ENCODE measurements around the gene KRTAP1-1.
"Not testable (repeated sequence)": the region's sequence is repeated elsewhere in the genome, so short reads cannot be mapped to it uniquely, and the experiment has no call there.

The KRTAP1-1 gene

DNA sequence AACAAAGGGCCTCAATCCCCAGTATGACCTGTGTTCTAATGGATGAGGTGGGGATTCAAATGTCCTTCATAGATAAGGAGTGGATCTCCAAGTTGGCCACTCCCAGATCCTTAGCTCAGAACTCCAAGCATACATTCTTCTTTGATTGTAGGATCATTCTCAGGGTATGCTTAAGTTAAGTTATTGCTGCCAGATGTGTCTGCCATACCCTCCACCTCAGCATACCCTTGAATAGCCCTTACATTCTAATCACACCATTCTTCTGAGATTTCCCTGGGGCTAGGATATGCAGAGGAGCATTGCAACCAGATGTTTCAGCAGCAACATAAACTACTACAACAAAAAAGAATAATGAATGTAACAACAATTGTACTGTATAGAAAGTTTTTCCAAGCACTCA lies 26.0 kb upstream of the KRTAP1-1 start:
- Histone ChIP-seq H3K4me1 (ENCODE audit: control insufficient read depth, insufficient read depth, low read length) (no peaks in the 10 kb centered on the region), H3K36me3 (ENCODE audit: control insufficient read depth, insufficient read depth, low read length) (no peaks in the 10 kb centered on the region), H3K4me3 (ENCODE audit: insufficient read depth, low read depth, low read length) (no peak overlapping the region), H3K27me3 (ENCODE audit: control insufficient read depth, insufficient read depth, low read length, poor library complexity, severe bottlenecking) (no peaks in the 10 kb centered on the region), H3K9me3 (ENCODE audit: control insufficient read depth, low read length) (no peaks in the 10 kb centered on the region), H3K27ac (ENCODE audit: insufficient read depth, low read depth, low read length, poor library complexity, severe bottlenecking) (no peak overlapping the region)

DNA sequence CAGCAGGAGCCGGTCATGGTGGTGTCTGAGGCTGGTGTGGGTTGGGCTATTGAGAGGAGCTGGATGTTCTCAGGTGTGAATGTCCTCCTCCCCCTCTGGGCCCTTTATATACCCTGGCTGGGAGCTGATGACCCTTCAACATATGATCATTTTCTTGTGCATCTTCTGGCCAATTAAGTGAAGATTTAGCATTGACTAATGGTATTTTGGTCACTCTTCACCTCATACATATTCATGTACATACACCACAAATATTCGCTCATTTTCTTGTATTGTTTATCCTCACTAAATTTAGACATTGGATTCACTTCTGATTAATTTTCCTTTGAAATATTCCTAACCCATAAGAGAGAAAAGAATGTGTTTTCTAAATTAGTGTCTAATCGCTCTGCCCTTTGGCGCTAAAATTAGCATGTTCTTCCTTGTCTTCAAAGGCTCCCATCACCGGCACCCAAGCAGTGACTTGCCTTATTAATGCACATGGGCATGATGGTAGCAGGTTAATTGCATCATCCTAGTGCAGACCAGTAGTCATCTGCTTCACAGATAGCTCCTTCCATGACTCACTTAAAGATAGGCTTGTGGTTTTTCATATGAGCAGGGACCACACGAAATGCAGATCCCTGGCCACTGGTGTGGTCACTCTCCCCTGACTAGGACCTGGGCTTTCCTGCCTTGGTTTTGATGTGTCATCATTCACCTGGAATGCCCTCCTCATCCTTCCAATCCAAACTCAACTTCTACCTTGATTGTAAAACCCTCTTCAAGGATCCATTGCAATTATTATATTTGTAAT lies 24.8 kb upstream of the KRTAP1-1 start, which contains the start of gene KRTAP2-4:
KRTAP2-4 (minus strand) TSS at position 51 of the 796 bp plus-strand sequence; CDS start at position 17, 34 bp downstream.
- 94 to 97% methylated on average over 6 of the region's 6 CpGs for WGBS, 2 experiments
- no peaks in the 10 kb centered on the region for H3K4me1 ChIP-seq (ENCODE audit: control insufficient read depth, insufficient read depth, low read length)
- H3K36me3 ChIP-seq (ENCODE audit: control insufficient read depth, insufficient read depth, low read length): no peaks in the 10 kb centered on the region

DNA sequence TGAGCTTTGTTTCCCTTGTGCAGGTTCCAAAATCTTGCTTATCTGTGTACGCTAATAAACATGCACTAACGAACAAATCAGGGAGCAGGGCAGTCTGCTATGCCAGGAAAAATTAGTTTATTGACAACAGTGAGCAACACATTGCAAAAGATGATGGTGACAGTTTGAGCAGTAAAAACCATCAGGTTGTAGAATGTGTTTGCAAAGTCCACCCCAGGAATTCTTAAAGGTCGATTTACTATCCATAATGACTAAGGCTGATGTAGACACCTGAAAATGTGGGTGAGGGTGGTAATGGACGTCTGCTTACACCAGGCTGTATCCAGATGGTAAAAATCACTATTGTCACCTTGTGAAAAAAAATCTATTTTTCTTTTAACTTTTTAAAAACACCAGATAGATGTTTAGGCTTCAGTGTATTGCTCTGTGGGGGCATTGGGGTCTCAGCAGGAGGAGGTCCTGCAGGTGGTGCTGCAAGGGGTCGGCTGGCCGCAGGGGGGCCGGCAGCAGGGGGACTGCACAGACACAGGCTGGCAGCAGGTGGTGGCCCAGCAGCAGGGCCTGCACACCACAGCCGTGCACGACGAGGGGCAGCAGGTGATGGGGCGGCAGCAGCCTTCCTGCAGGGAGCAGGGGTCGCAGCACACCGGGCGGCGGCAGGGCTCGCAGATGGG lies 23.9 kb upstream of the KRTAP1-1 start:
- H3K4me1 ChIP-seq (ENCODE audit: control insufficient read depth, insufficient read depth, low read length); H3K9me3 ChIP-seq (ENCODE audit: control insufficient read depth, low read length); H3K27ac ChIP-seq (ENCODE audit: insufficient read depth, low read depth, low read length, poor library complexity, severe bottlenecking); H3K27me3 ChIP-seq (ENCODE audit: control insufficient read depth, insufficient read depth, low read length, poor library complexity, severe bottlenecking); H3K4me3 ChIP-seq (ENCODE audit: insufficient read depth, low read depth, low read length); H3K36me3 ChIP-seq (ENCODE audit: control insufficient read depth, insufficient read depth, low read length): not testable (repeated sequence)
- 84 to 88% methylated on average over 4 to 5 of the region's 16 CpGs for WGBS, 2 experiments

More for the DNA sequence above, 24.8 kb upstream of the KRTAP1-1 start, which contains the start of gene KRTAP2-4:
- no peak within 1 kb of the TSS for H3K27ac ChIP-seq (ENCODE audit: insufficient read depth, low read depth, low read length, poor library complexity, severe bottlenecking)
- no peaks in the 10 kb centered on the region for H3K27me3 ChIP-seq (ENCODE audit: control insufficient read depth, insufficient read depth, low read length, poor library complexity, severe bottlenecking)
- no peaks in the 10 kb centered on the region for H3K9me3 ChIP-seq (ENCODE audit: control insufficient read depth, low read length)
- no peak within 1 kb of the TSS for H3K4me3 ChIP-seq (ENCODE audit: insufficient read depth, low read depth, low read length)

DNA sequence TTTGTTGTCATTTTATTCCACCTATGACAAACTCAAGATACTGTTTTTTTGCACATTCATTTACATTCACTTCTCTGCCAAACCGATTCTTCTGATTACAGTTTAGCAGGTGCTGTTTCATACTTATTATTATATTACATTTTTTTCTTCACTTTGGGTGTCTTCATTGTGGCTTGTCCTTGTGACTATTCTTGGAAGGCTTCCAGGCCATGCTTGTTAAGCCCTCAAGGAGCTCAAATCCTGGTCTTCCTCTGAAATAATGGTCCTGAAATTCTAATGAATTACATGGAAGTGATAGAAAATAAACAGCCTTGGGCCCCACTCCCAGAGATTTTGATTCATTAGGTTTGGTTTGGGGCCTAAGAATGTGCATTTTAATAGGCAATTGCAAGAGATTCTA lies 23.1 kb upstream of the KRTAP1-1 start:
- no peaks in the 10 kb centered on the region for H3K9me3 ChIP-seq (ENCODE audit: control insufficient read depth, low read length)
- 92% methylated on average over 1 of the region's 1 CpG; no CpG with 5 or more reads in 1 of the 2 experiments for WGBS, 2 experiments
- H3K36me3 ChIP-seq (ENCODE audit: control insufficient read depth, insufficient read depth, low read length): no peaks in the 10 kb centered on the region
- no peaks in the 10 kb centered on the region for H3K27me3 ChIP-seq (ENCODE audit: control insufficient read depth, insufficient read depth, low read length, poor library complexity, severe bottlenecking)
- no peak overlapping the region for H3K27ac ChIP-seq (ENCODE audit: insufficient read depth, low read depth, low read length, poor library complexity, severe bottlenecking)
- no peaks in the 10 kb centered on the region for H3K4me1 ChIP-seq (ENCODE audit: control insufficient read depth, insufficient read depth, low read length)
- no peak overlapping the region for H3K4me3 ChIP-seq (ENCODE audit: insufficient read depth, low read depth, low read length)

DNA sequence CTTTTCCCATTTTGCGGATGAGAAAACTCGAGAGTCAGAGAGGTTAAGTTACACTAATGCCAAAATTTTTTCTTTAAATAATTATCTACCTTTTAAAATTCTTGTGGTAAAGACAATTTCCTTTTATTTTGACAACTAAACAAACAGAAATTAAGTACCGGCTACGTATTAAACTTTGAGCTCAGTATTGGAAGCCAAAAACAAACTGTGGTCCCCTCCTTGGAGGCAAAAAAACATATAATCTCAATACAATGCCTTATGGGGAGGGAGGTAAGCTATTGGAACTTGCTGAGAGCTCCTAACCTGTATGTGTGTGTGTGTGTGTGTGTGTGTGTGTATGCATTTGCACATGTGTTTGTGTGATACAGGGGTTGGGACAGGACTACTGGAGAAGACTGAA lies 22.2 kb upstream of the KRTAP1-1 start:
- H3K4me3 ChIP-seq (ENCODE audit: insufficient read depth, low read depth, low read length): no peak overlapping the region
- H3K36me3 ChIP-seq (ENCODE audit: control insufficient read depth, insufficient read depth, low read length): no peaks in the 10 kb centered on the region
- H3K9me3 ChIP-seq (ENCODE audit: control insufficient read depth, low read length): no peaks in the 10 kb centered on the region
- H3K4me1 ChIP-seq (ENCODE audit: control insufficient read depth, insufficient read depth, low read length): no peaks in the 10 kb centered on the region
- no peak overlapping the region for H3K27ac ChIP-seq (ENCODE audit: insufficient read depth, low read depth, low read length, poor library complexity, severe bottlenecking)
- WGBS, 2 experiments: 94 to 95% methylated on average over 2 to 4 of the region's 4 CpGs
- H3K27me3 ChIP-seq (ENCODE audit: control insufficient read depth, insufficient read depth, low read length, poor library complexity, severe bottlenecking): no peaks in the 10 kb centered on the region

DNA sequence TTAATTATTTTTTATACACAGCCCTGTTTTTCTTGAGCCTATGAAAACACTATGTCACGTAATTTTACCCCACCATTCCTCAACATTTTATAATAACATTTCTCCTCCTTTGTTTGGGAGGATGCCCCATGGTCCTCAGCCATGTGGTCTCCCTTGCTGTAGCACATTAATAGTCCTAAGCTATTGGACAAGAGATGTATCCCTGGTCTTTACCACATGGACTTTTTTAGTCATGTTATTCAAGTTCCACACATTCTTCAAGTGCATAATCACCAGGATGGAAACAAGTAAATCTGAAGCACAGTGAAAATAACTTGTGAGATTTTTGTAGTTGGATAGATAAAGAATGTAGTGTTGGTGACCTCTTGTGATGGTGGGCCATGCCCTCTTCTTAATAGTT lies 20.7 kb upstream of the KRTAP1-1 start:
- H3K4me1 ChIP-seq (ENCODE audit: control insufficient read depth, insufficient read depth, low read length): no peaks in the 10 kb centered on the region
- WGBS, 2 experiments: 85 to 91% methylated on average over 1 of the region's 1 CpG
- H3K27me3 ChIP-seq (ENCODE audit: control insufficient read depth, insufficient read depth, low read length, poor library complexity, severe bottlenecking): no peaks in the 10 kb centered on the region
- H3K9me3 ChIP-seq (ENCODE audit: control insufficient read depth, low read length): no peaks in the 10 kb centered on the region
- H3K4me3 ChIP-seq (ENCODE audit: insufficient read depth, low read depth, low read length): no peak overlapping the region
- H3K27ac ChIP-seq (ENCODE audit: insufficient read depth, low read depth, low read length, poor library complexity, severe bottlenecking): no peak overlapping the region
- H3K36me3 ChIP-seq (ENCODE audit: control insufficient read depth, insufficient read depth, low read length): no peaks in the 10 kb centered on the region

DNA sequence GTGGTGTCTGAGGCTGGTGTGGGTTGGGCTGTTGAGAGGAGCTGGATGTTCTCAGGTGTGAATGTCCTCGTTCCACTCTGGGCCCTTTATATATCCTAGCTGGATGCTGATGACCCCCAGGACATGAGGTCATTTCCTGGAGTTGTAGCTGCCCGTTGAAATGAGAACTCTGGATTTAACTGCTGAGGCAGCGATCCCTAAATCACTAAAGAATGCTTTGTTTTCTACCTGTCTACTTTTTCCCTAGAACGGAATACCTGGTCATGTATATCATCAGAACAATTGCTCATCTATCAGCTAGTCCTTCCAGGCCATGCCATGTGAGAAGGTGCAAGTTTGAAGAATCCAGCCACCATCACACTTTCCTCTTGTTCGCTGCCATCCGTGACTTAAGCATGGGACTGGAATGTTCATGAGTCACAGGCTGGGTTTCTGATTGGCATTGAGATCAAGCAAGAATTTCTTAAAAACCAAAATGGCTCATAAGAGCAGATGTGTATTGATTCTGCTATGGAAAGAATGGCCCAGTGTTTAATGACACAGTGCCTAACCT lies 18.9 kb upstream of the KRTAP1-1 start, which contains the start of gene KRTAP2-3:
KRTAP2-3 (minus strand) TSS at position 63 of the 553 bp plus-strand sequence. CDS start 64 bp downstream, outside the sequence.
- Histone ChIP-seq H3K27me3 (ENCODE audit: control insufficient read depth, insufficient read depth, low read length, poor library complexity, severe bottlenecking) (no peaks in the 10 kb centered on the region), H3K4me1 (ENCODE audit: control insufficient read depth, insufficient read depth, low read length) (no peaks in the 10 kb centered on the region), H3K27ac (ENCODE audit: insufficient read depth, low read depth, low read length, poor library complexity, severe bottlenecking) (no peak within 1 kb of the TSS), H3K36me3 (ENCODE audit: control insufficient read depth, insufficient read depth, low read length) (no peaks in the 10 kb centered on the region), H3K4me3 (ENCODE audit: insufficient read depth, low read depth, low read length) (no peak within 1 kb of the TSS), H3K9me3 (ENCODE audit: control insufficient read depth, low read length) (no peaks in the 10 kb centered on the region)
- WGBS, 2 experiments: 89 to 91% methylated on average over 6 of the region's 6 CpGs

DNA sequence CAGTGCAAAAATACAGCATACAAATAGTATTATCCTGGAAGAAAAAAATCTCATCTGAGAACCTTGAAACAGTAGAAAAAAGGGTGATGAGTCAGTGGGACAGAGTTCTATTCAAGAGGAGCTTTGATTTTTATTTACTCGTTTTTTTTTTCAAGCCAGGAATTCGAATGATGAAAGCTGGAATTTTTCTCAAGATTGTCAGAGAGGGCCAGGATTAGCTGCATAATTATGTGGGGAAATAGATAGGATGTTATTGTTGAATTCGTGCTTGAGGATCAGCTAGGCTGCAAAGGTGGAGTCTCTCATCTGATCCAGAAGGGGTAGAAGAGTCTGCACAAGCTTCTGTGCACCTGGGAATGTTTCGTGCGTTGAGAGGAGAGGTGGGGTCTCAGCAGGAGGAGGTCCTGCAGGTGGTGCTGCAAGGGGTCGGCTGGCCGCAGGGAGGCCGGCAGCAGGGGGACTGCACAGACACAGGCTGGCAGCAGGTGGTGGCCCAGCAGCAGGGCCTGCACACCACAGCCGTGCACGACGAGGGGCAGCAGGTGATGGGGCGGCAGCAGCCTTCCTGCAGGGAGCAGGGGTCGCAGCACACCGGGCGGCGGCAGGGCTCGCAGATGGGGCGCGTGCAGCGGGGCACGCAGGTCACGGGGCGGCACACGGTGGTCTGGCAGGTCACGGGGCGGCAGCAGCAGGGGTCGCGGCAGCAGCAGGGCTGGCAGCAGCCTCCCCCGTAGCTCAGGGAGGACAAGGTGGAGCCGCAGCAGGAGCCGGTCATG lies 18.2 kb upstream of the KRTAP1-1 start:
- WGBS, 2 experiments: 79 to 85% methylated on average over 10 to 11 of the region's 31 CpGs
- not testable (repeated sequence) for H3K27ac ChIP-seq (ENCODE audit: insufficient read depth, low read depth, low read length, poor library complexity, severe bottlenecking)

DNA sequence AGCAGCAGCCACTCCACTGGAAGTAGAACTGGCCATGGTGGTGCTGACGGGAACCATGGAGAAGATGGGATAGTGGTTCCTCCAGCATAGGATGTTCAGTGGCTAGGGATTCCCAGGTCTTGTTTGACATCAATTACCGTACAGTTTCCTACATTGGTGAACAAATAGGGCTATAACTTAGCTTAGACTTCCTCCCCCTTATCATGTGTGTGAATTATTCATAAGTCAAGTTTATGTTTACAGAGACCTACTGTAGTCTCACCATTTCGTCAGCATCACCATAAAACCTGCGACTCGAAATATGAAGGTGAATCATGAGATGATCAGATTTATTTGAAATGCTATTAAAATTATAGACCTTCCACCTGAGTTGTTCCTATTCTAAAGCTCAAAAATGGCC lies 17.5 kb upstream of the KRTAP1-1 start:
- Histone ChIP-seq H3K36me3 (ENCODE audit: control insufficient read depth, insufficient read depth, low read length) (no peaks in the 10 kb centered on the region), H3K27me3 (ENCODE audit: control insufficient read depth, insufficient read depth, low read length, poor library complexity, severe bottlenecking) (no peaks in the 10 kb centered on the region), H3K9me3 (ENCODE audit: control insufficient read depth, low read length) (no peaks in the 10 kb centered on the region), H3K4me1 (ENCODE audit: control insufficient read depth, insufficient read depth, low read length) (no peaks in the 10 kb centered on the region), H3K4me3 (ENCODE audit: insufficient read depth, low read depth, low read length) (no peak overlapping the region), H3K27ac (ENCODE audit: insufficient read depth, low read depth, low read length, poor library complexity, severe bottlenecking) (no peak overlapping the region)
- WGBS, 2 experiments: 86 to 95% methylated on average over 2 to 5 of the region's 5 CpGs

More for the DNA sequence above, 18.2 kb upstream of the KRTAP1-1 start:
- H3K27me3 ChIP-seq (ENCODE audit: control insufficient read depth, insufficient read depth, low read length, poor library complexity, severe bottlenecking); H3K36me3 ChIP-seq (ENCODE audit: control insufficient read depth, insufficient read depth, low read length); H3K9me3 ChIP-seq (ENCODE audit: control insufficient read depth, low read length); H3K4me3 ChIP-seq (ENCODE audit: insufficient read depth, low read depth, low read length); H3K4me1 ChIP-seq (ENCODE audit: control insufficient read depth, insufficient read depth, low read length): not testable (repeated sequence)
